H1 (cell line): ENCODE data around the gene MAIP1.

Experiments used
- CTCF ChIP-seq, 3 experiments: IDR thresholded peaks; 1 replicate in 2 of 3; 2 replicates in 1 of 3; pipeline versions ENCODE4 v1.5.1 to v1.6.1; 2011; ENCODE audit warnings: low read length in 3 of 3, mild to moderate bottlenecking in 3 of 3, inconsistent platforms in 2 of 3, low read depth in 1 of 3, moderate library complexity in 1 of 3; ENCODE audit not compliant: insufficient read depth in 1 of 3; ENCODE audit errors: control extremely low read depth in 1 of 3
- EZH2 ChIP-seq: fragments of 200-600 bp; sonication (generic); IDR thresholded peaks from 2 replicates; pipeline ENCODE4 v1.7.1; 2012; ENCODE audit warnings: low read depth, mild to moderate bottlenecking, moderate library complexity, low read length, inconsistent platforms; ENCODE audit not compliant: severe bottlenecking
- POLR2A ChIP-seq, 2 experiments: IDR thresholded peaks; 1 replicate in 1 of 2; 2 replicates in 1 of 2; pipeline ENCODE4 v1.6.1; 2011; ENCODE audit warnings: low read depth in 2 of 2, low read length in 2 of 2, mild to moderate bottlenecking in 2 of 2; ENCODE audit errors: control extremely low read depth in 1 of 2
- SP2 ChIP-seq: IDR thresholded peaks from 2 replicates; pipeline ENCODE4 v1.6.1; 2012; ENCODE audit warnings: mild to moderate bottlenecking, low read length, inconsistent platforms

- TF ChIP-seq POLR2A (IDR thresholded peaks at IDR 0.05; ENCODE audit: control extremely low read depth in 1 of 2, low read depth in 2 of 2, low read length in 2 of 2) (no peak), SP2 (no peak), EZH2 (no peak), CTCF (IDR thresholded peaks at IDR 0.05; ENCODE audit: control extremely low read depth in 1 of 3, insufficient read depth in 1 of 3, low read depth in 1 of 3, low read length in 3 of 3) (no peak)
Observed at GRCh38 chr2:199972088-199972626, 16.8 kb downstream of the MAIP1 start.
